Right lobe of liver (tissue), 6 donors: ENCODE measurements around the gene ITPA. TPM values are rescaled to one million over a fixed set of nuclear protein-coding genes. Genes with fewer than 3 reads are reported as not detected.

Experiments used
- ATAC-seq, 4 donors: fragments of 200-7000 bp; cut with Tn5 transposase; one replicate each; pipeline ENCODE4 v1.9.1; 2020; ENCODE audit warnings: mild to moderate bottlenecking in 4 of 4, moderate library complexity in 4 of 4
- DNase-seq, 3 donors: peaks; one replicate each; pipeline ENCODE4 v3.0.0-alpha.2; 2020
- H3K27ac ChIP-seq, 3 donors: fragments of 200-600 bp; one replicate each; pipeline ENCODE4 v1.8.0; 2022
- H3K27me3 ChIP-seq, 2 donors: fragments of 200-600 bp; one replicate each; pipeline ENCODE4 v1.8.0; 2022
- H3K36me3 ChIP-seq, 4 donors: fragments of 200-600 bp; sonication (generic) in 1 of 4; one replicate each; pipeline versions ENCODE4 v1.5.1 to v1.8.0; 2017 to 2022; ENCODE audit warnings: control low read depth in 1 of 4
- H3K4me1 ChIP-seq, 4 donors: fragments of 200-600 bp; sonication (generic) in 1 of 4; one replicate each; pipeline versions ENCODE4 v1.5.1 to v1.8.0; 2017 to 2022; ENCODE audit warnings: control low read depth in 1 of 4
- H3K4me3 ChIP-seq, 3 donors: fragments of 200-600 bp; one replicate each; pipeline ENCODE4 v1.8.0; 2022
- H3K9me3 ChIP-seq, 4 donors: fragments of 200-600 bp; sonication (generic) in 1 of 4; one replicate each; pipeline versions ENCODE4 v1.5.1 to v1.8.0; 2017 to 2022; ENCODE audit warnings: control low read depth in 1 of 4
- CTCF ChIP-seq, 4 donors: fragments of 200-600 bp in 3 of 4; fragments of 450-650 bp in 1 of 4; IDR thresholded peaks; one replicate each; pipeline versions ENCODE4 v1.5.1 to v1.8.0; 2016 to 2022; ENCODE audit warnings: antibody characterized with exemption in 4 of 4, mild to moderate bottlenecking in 2 of 4
- POLR2A ChIP-seq: fragments of 450-650 bp; IDR thresholded peaks from one replicate; pipeline ENCODE4 v1.6.1; 2017; ENCODE audit warnings: antibody characterized with exemption, mild to moderate bottlenecking
- WGBS: methylation state at CpG from one replicate; pipeline ENCODE4 v1.1.6; 2018; ENCODE audit warnings: low coverage, low lambda C conversion rate; ENCODE audit not compliant: insufficient coverage; ENCODE audit errors: missing lambda C conversion rate; 5-methylcytosine and 5-hydroxymethylcytosine counted together
- intact Hi-C, 2 donors: fragments of 100-400 bp; cut with DNase I; formaldehyde crosslinking; loops; one replicate each; pipeline versions ENCODE4 v1.11.2 to v1.14.1; 2022
- total RNA-seq, 6 experiments: library from RNA; depleted of rRNA in 2 of 6; stranded (reverse); fragments of >200 nt in 2 of 6; fragmentation: NEBNext Ultra II Directional in 3 of 6; extraction: Animal tissue kit (Norgen Biotek cat#: 25700) in 3 of 6; gene quantifications; one replicate each; pipeline versions ENCODE4 v1.1.0 to v1.2.4, GENCODE V29; 2016 to 2023
- donor health status: DM: no; HTN: yes; CAD: no.
- donor health status: DM: no; HTN: no; CAD: no.
- donor health status: DM: no; HTN: no; CAD: no.
- donor health status: DM: no; HTN: yes; CAD: no.
- donor health status: DM: no; HTN: yes; CAD: no.

ITPA gene
- total RNA-seq, 6 experiments from 2014 or later = 17.5 to 38.8 (median 26.7) TPM

- H3K27me3 ChIP-seq = no peaks in the 10 kb centered on the region
- TF ChIP-seq CTCF (IDR thresholded peaks at IDR 0.05) (no peak), POLR2A (no peak)
- no peak for ATAC-seq
- intact Hi-C loops = no loop called here
- H3K27ac ChIP-seq = no peak overlapping the region
- DNase-seq = peak in 1 of 3 donors; percentile 34
- no peak overlapping the region for H3K4me3 ChIP-seq
- no peaks in the 10 kb centered on the region for H3K9me3 ChIP-seq
- WGBS = 87% methylated on average over 3 of the region's 7 CpGs
- no peaks in the 10 kb centered on the region for H3K36me3 ChIP-seq
- peaks cover 0 to 3% (median 0%) of the 10 kb centered on the region in 4 donors for H3K4me1 ChIP-seq
Observed at GRCh38 chr20:3168829-3169590, 40.3 kb upstream of the ITPA start.

GRCh38 chr20:3171391-3172125 is 37.7 kb upstream of the ITPA start:
- no peaks in the 10 kb centered on the region for H3K9me3 ChIP-seq
- no peak overlapping the region for H3K27ac ChIP-seq
- no peak for DNase-seq
- intact Hi-C loops = no loop called here
- ATAC-seq = no peak
- H3K36me3 ChIP-seq = no peaks in the 10 kb centered on the region
- TF ChIP-seq CTCF (IDR thresholded peaks at IDR 0.05) (no peak), POLR2A (no peak)
- peaks cover 0 to 21% (median 5%) of the 10 kb centered on the region in 4 donors for H3K4me1 ChIP-seq
- WGBS = 78% methylated on average over 9 of the region's 14 CpGs
- H3K4me3 ChIP-seq = no peak overlapping the region
- H3K27me3 ChIP-seq = no peaks in the 10 kb centered on the region

GRCh38 chr20:3172126-3172932 is 37.0 kb upstream of the ITPA start:
- Histone ChIP-seq H3K4me3 (peak overlapping the region; percentile 86 to 93 (median 87)), H3K9me3 (no peaks in the 10 kb centered on the region), H3K4me1 (peaks cover 0 to 21% (median 5%) of the 10 kb centered on the region in 4 donors), H3K27me3 (no peaks in the 10 kb centered on the region), H3K36me3 (no peaks in the 10 kb centered on the region), H3K27ac (no peak overlapping the region)
- TF ChIP-seq POLR2A (no peak), CTCF (IDR thresholded peaks at IDR 0.05) (no peak)
- intact Hi-C loops = no loop called here
- no peak for ATAC-seq
- no peak for DNase-seq
- 13% methylated on average over 2 of the region's 5 CpGs for WGBS

- WGBS = 0% methylated on average over 2 of the region's 62 CpGs
- TF ChIP-seq POLR2A = peak; percentile 53
- TF ChIP-seq CTCF (IDR thresholded peaks at IDR 0.05) = no peak
- Histone ChIP-seq H3K27me3 (no peaks in the 10 kb centered on the region), H3K27ac (peak within 1 kb of the TSS; percentile 74 to 90 (median 79)), H3K36me3 (no peaks in the 10 kb centered on the region), H3K9me3 (no peaks in the 10 kb centered on the region), H3K4me1 (peaks cover 0 to 19% (median 5%) of the 10 kb centered on the region in 4 donors), H3K4me3 (peak within 1 kb of the TSS; percentile 86 to 93 (median 87))
- DNase-seq (peak; percentile 65 to 74 (median 72)), ATAC-seq (peak; percentile 14 to 48 (median 32))
- intact Hi-C loops = no loop called here
Observed at GRCh38 chr20:3172933-3173609, 36.2 kb upstream of the ITPA start, which contains the start of gene LZTS3. Gene LZTS3 (minus strand): TSS chr20:3173549. CDS start chr20:3167163, 6,386 bp downstream.
